Epithelial cell of esophagus (primary cell): Measurements from ENCODE around the gene ZSCAN9.

Experiments used
- DNase-seq: peaks from one replicate; pipeline ENCODE4 v3.0.0; 2010; ENCODE audit warnings: low read depth
- H3K4me3 ChIP-seq: 2 replicates; pipeline ENCODE4 v1.5.1; 2011; ENCODE audit warnings: mild to moderate bottlenecking, low read length, control low read depth
- TF ChIP-seq, protein P1 (sequence below): IDR thresholded peaks from 2 replicates; pipeline ENCODE4 v1.5.1; 2011; ENCODE audit warnings: low read depth, mild to moderate bottlenecking, low read length, control low read depth, inconsistent platforms; ENCODE audit not compliant: insufficient read depth; ENCODE audit errors: missing control alignments

Gene ZSCAN9

DNA sequence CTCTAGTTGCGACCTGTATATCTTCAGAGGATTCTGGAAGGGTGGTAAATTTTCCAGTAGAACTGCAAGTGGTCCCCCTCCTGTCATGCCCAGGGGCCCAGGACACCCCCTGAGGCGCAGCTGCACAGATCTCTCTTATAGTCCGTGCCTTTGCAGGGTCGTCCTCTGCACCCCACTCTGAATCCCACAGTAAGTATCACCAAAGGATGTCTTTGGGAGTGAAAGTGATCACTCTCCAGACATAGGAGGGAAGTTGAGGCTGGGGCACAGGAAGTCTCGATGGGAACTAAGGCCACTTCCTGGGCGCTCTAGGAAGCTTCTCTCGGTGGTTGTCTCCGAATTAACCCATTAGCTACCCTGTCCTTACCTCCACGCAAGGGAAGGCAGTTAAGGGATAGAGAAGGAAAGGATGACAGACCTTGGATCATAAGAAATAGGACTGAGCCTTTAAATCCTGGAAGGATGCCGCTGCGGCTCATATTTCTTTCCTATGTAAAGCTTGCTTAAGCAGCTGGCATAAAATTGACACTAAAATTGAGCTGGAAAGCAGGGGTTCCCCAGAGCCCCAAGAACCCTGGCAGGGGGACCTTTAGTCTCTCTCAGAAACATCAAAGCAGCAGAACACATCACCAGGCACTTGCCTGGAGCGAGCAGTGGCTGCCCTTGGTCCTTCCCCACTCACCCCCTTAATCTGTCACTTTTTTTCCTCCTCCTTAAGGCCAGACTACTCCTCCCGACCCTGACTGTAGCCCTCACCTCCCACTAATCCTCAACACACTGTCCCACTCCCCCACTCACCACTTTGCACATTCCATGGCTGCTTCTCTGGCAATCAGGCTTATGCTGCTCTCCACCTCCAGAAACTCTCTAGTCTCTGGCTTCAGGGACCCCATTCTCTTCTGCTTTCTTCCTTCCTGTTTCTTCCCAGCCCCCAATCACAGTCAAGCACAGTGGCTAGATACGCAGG lies 27.2 kb downstream of the ZSCAN9 start, which contains the start of gene ZKSCAN4:
TSS of gene ZKSCAN4 (minus strand) at position 261 of the 967 bp plus-strand sequence. CDS start 289 bp downstream, outside the sequence.
- DNase-seq = peak; percentile 92
- peak within 1 kb of the TSS; percentile 98 for H3K4me3 ChIP-seq
- TF ChIP-seq, protein P1, sequence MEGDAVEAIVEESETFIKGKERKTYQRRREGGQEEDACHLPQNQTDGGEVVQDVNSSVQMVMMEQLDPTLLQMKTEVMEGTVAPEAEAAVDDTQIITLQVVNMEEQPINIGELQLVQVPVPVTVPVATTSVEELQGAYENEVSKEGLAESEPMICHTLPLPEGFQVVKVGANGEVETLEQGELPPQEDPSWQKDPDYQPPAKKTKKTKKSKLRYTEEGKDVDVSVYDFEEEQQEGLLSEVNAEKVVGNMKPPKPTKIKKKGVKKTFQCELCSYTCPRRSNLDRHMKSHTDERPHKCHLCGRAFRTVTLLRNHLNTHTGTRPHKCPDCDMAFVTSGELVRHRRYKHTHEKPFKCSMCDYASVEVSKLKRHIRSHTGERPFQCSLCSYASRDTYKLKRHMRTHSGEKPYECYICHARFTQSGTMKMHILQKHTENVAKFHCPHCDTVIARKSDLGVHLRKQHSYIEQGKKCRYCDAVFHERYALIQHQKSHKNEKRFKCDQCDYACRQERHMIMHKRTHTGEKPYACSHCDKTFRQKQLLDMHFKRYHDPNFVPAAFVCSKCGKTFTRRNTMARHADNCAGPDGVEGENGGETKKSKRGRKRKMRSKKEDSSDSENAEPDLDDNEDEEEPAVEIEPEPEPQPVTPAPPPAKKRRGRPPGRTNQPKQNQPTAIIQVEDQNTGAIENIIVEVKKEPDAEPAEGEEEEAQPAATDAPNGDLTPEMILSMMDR = no peak

DNA sequence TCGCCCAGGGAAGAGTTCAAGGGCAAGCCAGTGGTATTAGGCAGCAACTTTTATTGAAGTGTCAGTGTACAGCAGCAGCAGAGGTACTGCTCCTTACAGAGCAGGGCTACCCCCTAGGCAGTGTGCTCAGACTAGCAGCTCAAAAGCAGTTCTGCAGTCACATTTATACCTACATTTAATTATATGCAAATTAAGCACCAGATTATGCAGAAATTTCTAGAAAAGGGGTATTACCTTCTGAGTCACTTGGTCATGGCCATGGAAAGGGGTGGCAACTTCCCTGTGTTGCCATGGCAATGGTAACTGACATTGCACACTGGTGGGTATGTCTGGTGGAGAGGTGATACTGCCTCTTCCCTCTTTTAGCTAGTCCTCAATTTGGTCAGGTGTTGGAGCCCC lies 29.0 kb downstream of the ZSCAN9 start:
- H3K4me3 ChIP-seq = no peak overlapping the region
- no peak for DNase-seq
- TF ChIP-seq, protein P1 = no peak

DNA sequence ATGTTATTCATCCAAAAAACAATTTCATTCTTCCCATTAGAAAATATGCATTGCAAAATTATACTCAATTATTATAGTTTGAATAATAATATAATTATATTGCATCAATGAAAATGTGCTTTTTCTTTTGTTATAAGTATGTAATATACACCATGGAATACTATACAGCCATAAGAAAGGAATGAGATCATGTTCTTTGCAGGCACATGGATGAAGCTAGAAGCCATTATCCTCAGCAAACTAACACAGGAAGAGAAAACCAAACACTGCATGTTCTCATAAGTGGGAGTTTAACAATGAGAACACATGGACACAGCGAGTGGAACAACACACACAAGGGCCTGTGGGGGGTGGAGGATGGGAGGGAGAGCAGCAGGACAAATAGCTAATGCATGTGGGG lies 32.0 kb downstream of the ZSCAN9 start:
- no peak for DNase-seq
- TF ChIP-seq, protein P1 = no peak

DNA sequence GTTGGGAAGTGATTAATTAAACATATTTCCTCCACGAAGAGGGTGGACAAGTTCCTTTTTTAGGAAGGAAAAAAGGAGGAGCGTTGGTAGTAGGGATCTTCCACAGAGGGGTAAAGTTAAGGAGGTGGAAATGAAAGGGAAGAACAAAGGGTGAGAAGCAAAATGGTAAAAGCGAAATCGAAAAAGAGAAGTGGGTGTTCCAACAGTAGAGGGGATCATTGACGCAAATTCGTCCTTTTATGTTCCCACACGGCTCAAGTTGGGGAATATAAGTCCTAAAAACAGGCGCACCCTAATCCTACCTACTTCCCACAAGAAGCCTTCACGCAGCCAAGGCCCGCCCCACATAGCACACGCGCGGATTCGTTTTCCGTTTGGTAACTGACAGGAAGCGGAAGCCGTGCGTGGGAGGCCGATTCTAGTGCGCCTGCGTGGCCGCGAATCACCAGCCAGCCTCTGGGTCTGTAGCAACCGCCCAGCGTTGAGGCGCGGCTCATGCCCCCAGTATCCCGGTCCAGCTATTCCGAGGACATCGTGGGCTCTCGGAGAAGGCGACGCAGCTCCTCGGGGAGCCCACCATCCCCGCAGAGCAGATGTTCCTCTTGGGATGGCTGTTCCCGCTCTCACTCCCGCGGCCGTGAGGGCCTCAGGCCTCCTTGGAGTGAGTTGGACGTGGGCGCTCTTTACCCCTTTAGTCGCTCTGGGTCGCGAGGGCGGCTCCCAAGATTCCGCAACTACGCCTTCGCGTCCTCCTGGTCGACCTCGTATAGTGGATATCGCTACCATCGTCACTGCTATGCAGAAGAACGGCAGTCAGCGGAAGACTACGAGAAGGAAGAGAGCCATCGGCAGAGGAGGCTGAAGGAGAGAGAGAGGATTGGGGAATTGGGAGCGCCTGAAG lies 34.1 kb downstream of the ZSCAN9 start, which contains the start of gene NKAPL:
TSS of gene NKAPL (plus strand) at position 421 of the 901 bp plus-strand sequence. CDS start at position 496, 75 bp downstream.
- peak within 1 kb of the TSS; percentile 51 for H3K4me3 ChIP-seq
- peak; percentile 64 for DNase-seq
- TF ChIP-seq, protein P1 = no peak

More for the DNA sequence above, 32.0 kb downstream of the ZSCAN9 start:
- H3K4me3 ChIP-seq = no peak overlapping the region

DNA sequence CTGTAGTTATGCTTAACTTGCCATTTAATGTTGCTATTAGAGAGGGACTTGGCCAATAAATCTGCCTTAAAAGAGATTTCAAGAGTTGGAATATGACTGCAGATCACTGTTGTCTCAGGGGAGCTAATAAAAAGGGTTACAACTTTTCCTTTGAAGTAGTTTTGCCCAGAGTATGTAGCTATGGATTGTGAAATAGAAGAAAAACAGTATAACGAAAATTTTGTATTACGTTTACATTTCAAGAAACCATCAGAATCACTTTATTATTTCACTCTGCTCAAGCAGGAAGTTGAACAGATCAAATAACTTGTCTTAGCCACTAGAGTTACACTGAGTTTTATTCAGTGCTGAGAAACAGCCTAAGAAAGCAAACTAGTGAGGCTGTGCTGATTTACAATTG lies 38.8 kb downstream of the ZSCAN9 start:
- TF ChIP-seq, protein P1 = no peak
- no peak for DNase-seq
- H3K4me3 ChIP-seq = no peak overlapping the region

DNA sequence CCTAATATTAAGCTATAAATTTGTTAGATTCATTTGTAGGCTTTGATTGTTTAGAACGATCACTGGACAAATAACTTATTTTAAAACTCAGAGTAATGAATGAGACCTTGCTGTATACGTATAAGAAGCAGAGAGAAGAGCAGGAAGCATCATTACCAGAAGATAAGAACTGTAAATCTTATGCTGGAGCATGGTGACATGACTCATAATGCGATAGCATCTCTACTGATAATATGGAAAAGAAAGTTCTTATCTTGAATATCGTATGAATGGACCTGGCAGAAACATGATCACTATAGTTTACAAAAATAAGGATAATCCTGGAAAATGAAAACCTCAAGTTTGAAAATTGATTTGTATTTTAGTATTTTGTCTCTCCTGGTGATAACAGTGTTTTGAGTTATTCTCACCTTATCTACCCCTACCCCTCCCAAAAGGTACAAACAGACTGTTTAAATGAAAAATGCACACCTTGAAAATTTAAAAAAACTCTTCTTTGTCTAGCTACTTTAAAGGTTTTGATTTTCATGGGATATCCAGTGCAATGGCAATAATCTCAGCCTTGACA lies 39.8 kb downstream of the ZSCAN9 start:
- TF ChIP-seq, protein P1 = no peak
- no peak overlapping the region for H3K4me3 ChIP-seq
- DNase-seq = no peak
